Measurements from ENCODE around the gene DLG1. TPM values are rescaled to one million over a fixed set of nuclear protein-coding genes. Genes with fewer than 3 reads are reported as not detected.

Gene DLG1
- total RNA-seq, 4 donors from 2014 or later = 71.4 to 96.7 (median 88.5) TPM

GRCh38 chr3:197083486-197083885 lies 214.9 kb downstream of the DLG1 start:
- WGBS, 2 donors = 61 to 65% methylated on average over 4 of the region's 4 CpGs
- TF ChIP-seq POLR2A (IDR thresholded peaks at IDR 0.05) (no peak), CTCF (IDR thresholded peaks at IDR 0.05) (no peak)
- intact Hi-C loops (cut with DNase I; ENCODE audit: low total_unique reads) = no loop called here
- H3K4me3 ChIP-seq (ENCODE audit: low read depth, poor library complexity, severe bottlenecking) = no peak overlapping the region
- DNase-seq (ENCODE audit: low spot score in 2 of 2) = no peak

- intact Hi-C loops (cut with DNase I; ENCODE audit: low total_unique reads) = no loop called here
- WGBS, 2 donors = 44 to 47% methylated on average over 2 of the region's 2 CpGs
- no peak overlapping the region for H3K4me3 ChIP-seq (ENCODE audit: low read depth, poor library complexity, severe bottlenecking)
- no peak for TF ChIP-seq POLR2A (IDR thresholded peaks at IDR 0.05)
- no peak for TF ChIP-seq CTCF (IDR thresholded peaks at IDR 0.05)
- DNase-seq (ENCODE audit: low spot score in 2 of 2) = no peak
Observed at GRCh38 chr3:197082871-197083270, 215.5 kb downstream of the DLG1 start.

GRCh38 chr3:197080344-197080743 lies 218.1 kb downstream of the DLG1 start:
- intact Hi-C loops (cut with DNase I; ENCODE audit: low total_unique reads) = no loop called here
- 96 to 100% methylated on average over 10 of the region's 10 CpGs for WGBS, 2 donors
- H3K4me3 ChIP-seq (ENCODE audit: low read depth, poor library complexity, severe bottlenecking) = no peak overlapping the region
- TF ChIP-seq POLR2A (IDR thresholded peaks at IDR 0.05) = no peak
- TF ChIP-seq CTCF (IDR thresholded peaks at IDR 0.05) = no peak
- DNase-seq (ENCODE audit: low spot score in 2 of 2) = no peak

- intact Hi-C loops (cut with DNase I; ENCODE audit: low total_unique reads) = no loop called here
- DNase-seq (ENCODE audit: low spot score in 2 of 2) = no peak
- TF ChIP-seq CTCF (IDR thresholded peaks at IDR 0.05) (no peak), POLR2A (IDR thresholded peaks at IDR 0.05) (no peak)
- H3K4me3 ChIP-seq (ENCODE audit: low read depth, poor library complexity, severe bottlenecking) = no peak overlapping the region
- WGBS, 2 donors = 89 to 95% methylated on average over 4 of the region's 4 CpGs
Observed at GRCh38 chr3:197076415-197076814, 222.0 kb downstream of the DLG1 start.

GRCh38 chr3:197068077-197068476 lies 230.3 kb downstream of the DLG1 start:
- WGBS, 2 donors = 93 to 98% methylated on average over 1 of the region's 1 CpG
- DNase-seq (ENCODE audit: low spot score in 2 of 2) = no peak
- H3K4me3 ChIP-seq (ENCODE audit: low read depth, poor library complexity, severe bottlenecking) = no peak overlapping the region
- intact Hi-C loops (cut with DNase I; ENCODE audit: low total_unique reads) = no loop called here
- TF ChIP-seq POLR2A (IDR thresholded peaks at IDR 0.05) (no peak), CTCF (IDR thresholded peaks at IDR 0.05) (no peak)

- 91 to 100% methylated on average over 1 of the region's 1 CpG for WGBS, 2 donors
- intact Hi-C loops (cut with DNase I; ENCODE audit: low total_unique reads) = no loop called here
- H3K4me3 ChIP-seq (ENCODE audit: low read depth, poor library complexity, severe bottlenecking) = no peak overlapping the region
- TF ChIP-seq POLR2A (IDR thresholded peaks at IDR 0.05) = no peak
- no peak for TF ChIP-seq CTCF (IDR thresholded peaks at IDR 0.05)
- DNase-seq (ENCODE audit: low spot score in 2 of 2) = no peak
Observed at GRCh38 chr3:197064771-197065170, 233.6 kb downstream of the DLG1 start.
